HepG2 (cell line): ENCODE results near the gene TPST2. TPM values are rescaled to one million over a fixed set of nuclear protein-coding genes. Genes with fewer than 3 reads are reported as not detected.

Source experiments
- ATAC-seq: fragments of 200-7000 bp; cut with Tn5 transposase; 3 replicates; pipeline ENCODE4 v1.9.1; 2020; ENCODE audit warnings: mild to moderate bottlenecking, moderate library complexity
- BruUV-seq: library from RNA; stranded (reverse); fragments of 400-500 nt; replicated peaks from 2 replicates; lab custom pipeline; 2021; lab: Mats Ljungman, UMichigan
- CTCF ChIA-PET: fragments of 300-600 bp; formaldehyde crosslinking; extraction: SDS; loops from one replicate; lab custom pipeline; 2021; ENCODE audit warnings: low total read pairs, inconsistent platforms, low intra/inter-chr PET ratio; lab: Yijun Ruan, JAX
- POLR2A ChIA-PET: fragments of 350-600 bp; sonication (Branson Sonifier 250); formaldehyde crosslinking; loops from one replicate; lab custom pipeline; 2020; ENCODE audit warnings: antibody characterized with exemption, inconsistent platforms; lab: Yijun Ruan, JAX
- DNase-seq: peaks from one replicate; pipeline ENCODE4 v3.0.0-alpha.2; 2015; ENCODE audit warnings: low spot score
- FAIRE-seq: peaks from 3 replicates; lab custom pipeline; 2011; peaks lifted over from hg19 to GRCh38; lab: Jason Lieb, UNC
- H2AFZ ChIP-seq: one replicate; pipeline ENCODE4 v1.6.1; 2011; ENCODE audit warnings: low read length, inconsistent platforms
- H3K27ac ChIP-seq: fragments of 300-600 bp; 3 replicates; pipeline ENCODE4 v1.8.0; 2011; ENCODE audit warnings: mixed run types, mild to moderate bottlenecking, mixed read lengths, low read length, inconsistent platforms; ENCODE audit not compliant: insufficient read depth; ENCODE audit errors: extremely low read length
- H3K27me3 ChIP-seq, 2 experiments: fragments of 200-600 bp in 1 of 2; 2 replicates in 1 of 2; 3 replicates in 1 of 2; pipeline versions ENCODE4 v1.6.0 to v1.8.0; 2011; ENCODE audit warnings: low read length in 2 of 2, mild to moderate bottlenecking in 2 of 2, moderate library complexity in 2 of 2, inconsistent platforms in 1 of 2; ENCODE audit not compliant: insufficient read depth in 2 of 2, control insufficient read depth in 1 of 2
- H3K36me3 ChIP-seq, 2 experiments: fragments of 200-600 bp in 1 of 2; replicated peaks in 1 of 2; 2 replicates in 1 of 2; 3 replicates in 1 of 2; pipeline versions ENCODE4 v1.5.1 to v1.8.0; 2011; ENCODE audit warnings: low read length in 2 of 2, inconsistent platforms in 1 of 2; ENCODE audit not compliant: insufficient read depth in 2 of 2, control insufficient read depth in 1 of 2
- H3K4me1 ChIP-seq: 2 replicates; pipeline ENCODE4 v1.5.1; 2012; ENCODE audit warnings: low read length, inconsistent platforms; ENCODE audit not compliant: insufficient read depth
- H3K4me2 ChIP-seq: 2 replicates; pipeline ENCODE4 v1.6.0; 2011; ENCODE audit warnings: low read depth, low read length, inconsistent platforms
- H3K4me3 ChIP-seq, 3 experiments: fragments of 200-600 bp in 1 of 3; sonication (generic), shearing (Covaris generic) in 1 of 3; replicated peaks in 1 of 3; 2 replicates each; pipeline ENCODE4 v1.5.1; 2011 to 2016; ENCODE audit warnings: low read length in 3 of 3, inconsistent platforms in 2 of 3, low read depth in 2 of 3, mild to moderate bottlenecking in 2 of 3, control low read depth in 1 of 3, mixed read lengths in 1 of 3; ENCODE audit not compliant: insufficient read depth in 1 of 3
- H3K79me2 ChIP-seq: one replicate; pipeline ENCODE4 v1.6.1; 2011; ENCODE audit warnings: low read length, inconsistent platforms; ENCODE audit not compliant: insufficient read depth
- H3K9ac ChIP-seq: 2 replicates; pipeline ENCODE4 v1.6.0; 2011; ENCODE audit warnings: mild to moderate bottlenecking, low read depth, low read length, inconsistent platforms; ENCODE audit not compliant: insufficient read depth
- H3K9me3 ChIP-seq: 2 replicates; pipeline ENCODE4 v1.5.1; 2012; ENCODE audit warnings: mild to moderate bottlenecking, low read length
- H4K20me1 ChIP-seq: 2 replicates; pipeline ENCODE4 v1.6.0; 2011; ENCODE audit warnings: inconsistent platforms, mild to moderate bottlenecking, low read length, moderate library complexity; ENCODE audit not compliant: insufficient read depth
- ASH2L ChIP-seq: fragments of 300-600, 200-600 bp; sonication (generic); IDR thresholded peaks from 2 replicates; pipeline ENCODE4 v1.7.0; 2017; ENCODE audit warnings: low read depth, mild to moderate bottlenecking, moderate library complexity, mixed read lengths, low read length; ENCODE audit not compliant: insufficient read length
- ATF7 ChIP-seq, 2 experiments: fragments of 450-650 bp in 1 of 2; sonication (generic) in 1 of 2; formaldehyde crosslinking in 1 of 2; IDR thresholded peaks; 2 replicates each; pipeline versions ENCODE4 v1.4.0 to v1.6.1; 2016 to 2020; ENCODE audit warnings: antibody characterized with exemption in 1 of 2, mild to moderate bottlenecking in 1 of 2, missing genetic modification reagents in 1 of 2
- BCL6 ChIP-seq: IDR thresholded peaks from 2 replicates; pipeline ENCODE4 v1.6.1; 2016; ENCODE audit warnings: missing genetic modification reagents, missing compliant biosample characterization
- CEBPB ChIP-seq: IDR thresholded peaks from 2 replicates; pipeline ENCODE4 v1.6.1; 2011; ENCODE audit warnings: low read depth, low read length, improper control_type of control experiment, borderline replicate concordance
- CHCHD3 ChIP-seq: sonication (generic); formaldehyde crosslinking; IDR thresholded peaks from 2 replicates; pipeline ENCODE4 v1.8.0; 2022; ENCODE audit warnings: mild to moderate bottlenecking, missing genetic modification reagents, moderate library complexity
- CREM ChIP-seq, 2 experiments: sonication (generic) in 1 of 2; formaldehyde crosslinking in 1 of 2; IDR thresholded peaks; 2 replicates each; pipeline versions ENCODE4 v1.4.0 to v1.6.1; 2016 to 2020; ENCODE audit warnings: antibody characterized with exemption in 1 of 2, mild to moderate bottlenecking in 1 of 2, missing genetic modification reagents in 1 of 2
- FOXA3 ChIP-seq: IDR thresholded peaks from 2 replicates; pipeline ENCODE4 v1.6.1; 2016; ENCODE audit warnings: missing genetic modification reagents, missing compliant biosample characterization
- JUNB ChIP-seq: sonication (generic); formaldehyde crosslinking; IDR thresholded peaks from 2 replicates; pipeline ENCODE4 v1.8.0; 2022; ENCODE audit warnings: missing genetic modification reagents, mild to moderate bottlenecking, borderline replicate concordance
- JUND ChIP-seq: sonication (generic); formaldehyde crosslinking; IDR thresholded peaks from 2 replicates; pipeline ENCODE4 v1.8.0; 2022; ENCODE audit warnings: mild to moderate bottlenecking, missing genetic modification reagents
- MEIS2 ChIP-seq: sonication (generic); formaldehyde crosslinking; IDR thresholded peaks from 2 replicates; pipeline ENCODE4 v1.9.0; 2021; ENCODE audit warnings: mild to moderate bottlenecking, missing genetic modification reagents
- MYC ChIP-seq: sonication (generic); formaldehyde crosslinking; IDR thresholded peaks from 2 replicates; pipeline ENCODE4 v1.9.0; 2021; ENCODE audit warnings: missing genetic modification reagents, borderline replicate concordance
- NFE2L1 ChIP-seq: sonication (generic); formaldehyde crosslinking; IDR thresholded peaks from 2 replicates; pipeline ENCODE4 v1.4.0; 2020; ENCODE audit warnings: missing genetic modification reagents, mild to moderate bottlenecking, borderline replicate concordance
- RAD21 ChIP-seq: fragments of 450-650 bp; formaldehyde crosslinking; IDR thresholded peaks from 2 replicates; pipeline ENCODE4 v1.5.0; 2020; ENCODE audit warnings: mild to moderate bottlenecking
- SP1 ChIP-seq, 2 experiments: fragments of 450-650 bp in 1 of 2; sonication (generic) in 1 of 2; formaldehyde crosslinking in 1 of 2; IDR thresholded peaks; 2 replicates each; pipeline versions ENCODE4 v1.4.0 to v1.6.1; 2016 to 2020; ENCODE audit warnings: missing genetic modification reagents in 1 of 2
- TMF1 ChIP-seq: sonication (generic); formaldehyde crosslinking; IDR thresholded peaks from 2 replicates; pipeline ENCODE4 v1.8.1; 2022; ENCODE audit warnings: low read depth, missing genetic modification reagents
- ZNF230 ChIP-seq: sonication (generic); formaldehyde crosslinking; IDR thresholded peaks from 2 replicates; pipeline ENCODE4 v1.4.0; 2020; ENCODE audit warnings: mild to moderate bottlenecking, missing genetic modification reagents
- ZNF468 ChIP-seq: sonication (generic); formaldehyde crosslinking; IDR thresholded peaks from 2 replicates; pipeline ENCODE4 v1.8.0; 2022; ENCODE audit warnings: mild to moderate bottlenecking, moderate library complexity, missing genetic modification reagents
- ZNF549 ChIP-seq: sonication (generic); formaldehyde crosslinking; IDR thresholded peaks from 2 replicates; pipeline ENCODE4 v1.5.0; 2020; ENCODE audit warnings: missing genetic modification reagents
- ZNF720 ChIP-seq: sonication (generic); formaldehyde crosslinking; IDR thresholded peaks from 2 replicates; pipeline ENCODE4 v1.4.0; 2020; ENCODE audit warnings: missing genetic modification reagents
- WGBS: methylation state at CpG from one replicate; pipeline ENCODE4 v1.1.6; 2017; ENCODE audit warnings: low lambda C conversion rate; 5-methylcytosine and 5-hydroxymethylcytosine counted together
- in situ Hi-C: cut with HindIII; loops from 2 replicates; pipeline ENCODE4 v1.10.0; 2017; ENCODE audit warnings: low pct_unique_long_range_greater_than_20kb; ENCODE audit not compliant: extremely low pct_ligation_motif_present
- intact Hi-C: fragments of 100-400 bp; cut with micrococcal nuclease; formaldehyde crosslinking; loops from one replicate; pipeline ENCODE4 v1.10.0; 2022; ENCODE audit not compliant: unreplicated experiment
- polyA plus RNA-seq, 8 experiments: library from polyadenylated mRNA; depleted of rRNA in 3 of 8; stranded (reverse) in 7 of 8; unstranded in 1 of 8; fragments of >200 nt; fragmentation: Illumina TruSeq in 4 of 8; extraction: Trizol in 4 of 8; gene quantifications; 2 replicates each; pipeline versions ENCODE4 v1.2.1 to v1.2.3, GENCODE V29; 2011 to 2016; ENCODE audit warnings: low read depth in 4 of 8, missing spikeins in 1 of 8, mixed read lengths in 1 of 8; ENCODE audit not compliant: insufficient read depth in 1 of 8
- total RNA-seq, 5 experiments: library from RNA; depleted of rRNA; stranded (reverse); fragments of >200 nt; fragmentation: Illumina TruSeq; extraction: Trizol; gene quantifications; 2 replicates each; pipeline ENCODE4 v1.2.3, GENCODE V29; 2016; ENCODE audit warnings: low read depth in 1 of 5
- TF ChIP-seq, protein P1 (sequence below): sonication (generic); formaldehyde crosslinking; IDR thresholded peaks from 2 replicates; pipeline ENCODE4 v1.9.0; 2022; ENCODE audit warnings: missing genetic modification reagents, mild to moderate bottlenecking, borderline replicate concordance
- TF ChIP-seq, protein P2 (sequence below): sonication (generic); formaldehyde crosslinking; IDR thresholded peaks from 2 replicates; pipeline ENCODE4 v1.4.0; 2020; ENCODE audit warnings: missing genetic modification reagents, borderline replicate concordance

Gene TPST2
- total and polyA plus RNA-seq, 2 of the 13 experiments (the other 11 are each of a cell fraction or from before 2014, with no cell fraction given), result 15.2 to 23.8 TPM

DNA sequence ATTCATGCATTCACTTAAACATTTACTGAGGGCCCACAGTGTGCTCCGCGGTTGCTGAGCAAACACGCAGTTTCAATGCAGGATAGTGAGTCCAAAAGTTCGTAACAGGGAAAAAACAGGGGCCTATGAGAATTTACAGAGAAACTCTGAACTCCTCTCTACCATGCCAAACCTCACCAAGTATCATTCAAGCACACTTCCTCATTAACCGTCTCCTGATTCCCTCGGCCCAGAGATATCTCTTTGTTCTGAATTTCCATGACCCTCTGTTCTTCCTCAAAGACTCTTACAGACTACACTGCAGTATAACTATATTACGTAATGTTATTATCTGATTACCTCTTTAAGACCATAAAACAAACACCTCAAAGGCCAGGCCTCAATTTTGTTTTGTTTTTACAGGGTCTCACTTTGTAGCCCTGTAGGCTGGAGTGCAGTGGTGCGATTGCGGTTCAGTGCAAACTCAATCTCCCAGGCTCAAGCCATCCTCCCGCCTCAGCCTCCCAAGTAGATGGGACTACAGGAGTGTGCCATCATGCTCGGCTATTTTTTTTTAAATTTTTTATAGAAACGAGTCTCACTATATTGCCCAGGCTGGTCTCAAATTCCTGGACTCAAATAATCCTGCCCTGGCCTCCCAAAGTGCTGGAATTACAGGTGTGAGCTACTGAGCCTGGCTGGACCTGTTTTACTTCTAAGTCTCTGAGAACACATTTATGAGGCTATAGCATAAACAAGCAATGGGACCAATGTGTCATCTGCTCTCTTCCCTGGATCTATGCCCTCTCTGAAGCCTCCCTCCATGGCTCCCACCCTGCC, 109.9 kb downstream of the TPST2 start:
- ATAC-seq (peak; percentile 78), DNase-seq (peak; percentile 82), FAIRE-seq (peak; percentile 66)
- Histone ChIP-seq H3K36me3 (peaks cover 0 to 17% of the 10 kb centered on the region in 2 experiments; a peak in 4 of 5 replicates), H3K79me2 (peaks cover 81% of the 10 kb centered on the region), H3K27ac (peak overlapping the region; percentile 95), H3K9me3 (no peaks in the 10 kb centered on the region), H3K4me3 (peak overlapping the region; percentile 55 to 64 (median 61)), H3K4me1 (peaks cover 71% of the 10 kb centered on the region), H3K9ac (peak overlapping the region; percentile 72), H4K20me1 (no peaks in the 10 kb centered on the region), H3K27me3 (no peaks in the 10 kb centered on the region; a peak in 1 of 5 replicates), H2AFZ (peak overlapping the region; percentile 90), H3K4me2 (peak overlapping the region; percentile 83)
- CTCF ChIA-PET, result no interaction called here
- intact Hi-C loops (loop anchor here (5.0 kb wide), 1 partner anchor 32 kb away; the partner anchor contains the start of gene TFIP11), in situ Hi-C loops (no loop called here)
- no TSS peak for BruUV-seq
- 3% methylated on average over 12 of the region's 12 CpGs for WGBS
- POLR2A ChIA-PET, result interaction anchor here (0.6 to 1.2 kb wide), 3 partner anchors 9 to 32 kb away, joined by 3 to 5 read pairs (median 3); partner anchors contain the start of gene TFIP11
- TF ChIP-seq JUNB, result no peak
- TF ChIP-seq CHCHD3 (CRISPR knock-in tag), result no peak
- peak; percentile 49; the same call in 1 of the 2 replicates for TF ChIP-seq FOXA3 (CRISPR knock-in tag)
- TF ChIP-seq SP1 (IDR thresholded peaks at IDR 0.05), result no peak
- TF ChIP-seq SP1 (CRISPR knock-in tag; IDR thresholded peaks at IDR 0.05), result no peak
- 0 out of 2 replicates have a peak, but pooled peaks have one; percentile 14 for TF ChIP-seq ZNF549 (CRISPR knock-in tag)
- no peak for TF ChIP-seq ZNF468
- 0 out of 2 replicates have a peak, but pooled peaks have one; percentile 38 for TF ChIP-seq CEBPB
- peak; percentile 52; the same call in 1 of the 2 replicates for TF ChIP-seq CREM (IDR thresholded peaks at IDR 0.05)
- TF ChIP-seq CREM (CRISPR knock-in tag; IDR thresholded peaks at IDR 0.05), result no peak
- no peak for TF ChIP-seq NFE2L1
- peak; percentile 77 for TF ChIP-seq ATF7 (IDR thresholded peaks at IDR 0.05)
- TF ChIP-seq ATF7 (CRISPR knock-in tag; IDR thresholded peaks at IDR 0.05), result no peak
- TF ChIP-seq MYC (CRISPR knock-in tag), result peak; percentile 26; the same call in 1 of the 2 replicates
- TF ChIP-seq ZNF720, result no peak
- TF ChIP-seq JUND (CRISPR knock-in tag), result no peak
- TF ChIP-seq, protein P1, sequence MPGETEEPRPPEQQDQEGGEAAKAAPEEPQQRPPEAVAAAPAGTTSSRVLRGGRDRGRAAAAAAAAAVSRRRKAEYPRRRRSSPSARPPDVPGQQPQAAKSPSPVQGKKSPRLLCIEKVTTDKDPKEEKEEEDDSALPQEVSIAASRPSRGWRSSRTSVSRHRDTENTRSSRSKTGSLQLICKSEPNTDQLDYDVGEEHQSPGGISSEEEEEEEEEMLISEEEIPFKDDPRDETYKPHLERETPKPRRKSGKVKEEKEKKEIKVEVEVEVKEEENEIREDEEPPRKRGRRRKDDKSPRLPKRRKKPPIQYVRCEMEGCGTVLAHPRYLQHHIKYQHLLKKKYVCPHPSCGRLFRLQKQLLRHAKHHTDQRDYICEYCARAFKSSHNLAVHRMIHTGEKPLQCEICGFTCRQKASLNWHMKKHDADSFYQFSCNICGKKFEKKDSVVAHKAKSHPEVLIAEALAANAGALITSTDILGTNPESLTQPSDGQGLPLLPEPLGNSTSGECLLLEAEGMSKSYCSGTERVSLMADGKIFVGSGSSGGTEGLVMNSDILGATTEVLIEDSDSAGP (CRISPR knock-in tag), result no peak
- 0 out of 2 replicates have a peak, but pooled peaks have one; percentile 8 for TF ChIP-seq BCL6 (CRISPR knock-in tag)
- no peak for TF ChIP-seq ZNF230 (CRISPR knock-in tag)
- TF ChIP-seq MEIS2, result no peak
- TF ChIP-seq RAD21, result no peak
- TF ChIP-seq, protein P2, sequence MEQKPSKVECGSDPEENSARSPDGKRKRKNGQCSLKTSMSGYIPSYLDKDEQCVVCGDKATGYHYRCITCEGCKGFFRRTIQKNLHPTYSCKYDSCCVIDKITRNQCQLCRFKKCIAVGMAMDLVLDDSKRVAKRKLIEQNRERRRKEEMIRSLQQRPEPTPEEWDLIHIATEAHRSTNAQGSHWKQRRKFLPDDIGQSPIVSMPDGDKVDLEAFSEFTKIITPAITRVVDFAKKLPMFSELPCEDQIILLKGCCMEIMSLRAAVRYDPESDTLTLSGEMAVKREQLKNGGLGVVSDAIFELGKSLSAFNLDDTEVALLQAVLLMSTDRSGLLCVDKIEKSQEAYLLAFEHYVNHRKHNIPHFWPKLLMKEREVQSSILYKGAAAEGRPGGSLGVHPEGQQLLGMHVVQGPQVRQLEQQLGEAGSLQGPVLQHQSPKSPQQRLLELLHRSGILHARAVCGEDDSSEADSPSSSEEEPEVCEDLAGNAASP (CRISPR knock-in tag), result peak; percentile 35; the same call in 1 of the 2 replicates
- no peak for TF ChIP-seq TMF1 (CRISPR knock-in tag)
- peak; percentile 85 for TF ChIP-seq ASH2L
